HG03378 (cell line): ENCODE measurements around the gene PEPD.

Source experiments
- ATAC-seq: cut with Tn5 transposase; IDR thresholded peaks from one replicate; pipeline ENCODE4 v1.9.1; 2021; ENCODE audit warnings: mild to moderate bottlenecking, moderate library complexity; ENCODE audit not compliant: unreplicated experiment

PEPD gene

DNA sequence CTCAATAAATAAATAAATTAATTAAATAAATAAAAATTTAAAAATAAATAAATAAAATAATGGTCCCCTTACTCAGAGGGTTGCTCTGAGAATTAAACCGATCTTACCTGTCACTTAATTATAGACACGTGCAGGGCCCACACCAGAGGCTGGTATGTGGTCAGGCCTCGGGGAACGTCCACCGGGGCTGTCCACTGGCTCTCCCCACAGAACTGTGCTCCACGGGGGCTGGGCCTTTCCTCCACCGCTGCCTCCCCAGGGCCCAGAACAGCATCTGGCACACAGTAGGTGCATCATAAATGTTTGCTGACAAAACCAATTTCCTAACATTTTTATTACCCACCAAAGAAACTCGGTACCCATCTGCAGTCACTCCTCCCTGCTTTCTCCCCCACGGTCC, 78.9 kb downstream of the PEPD start:
- ATAC-seq = no peak

DNA sequence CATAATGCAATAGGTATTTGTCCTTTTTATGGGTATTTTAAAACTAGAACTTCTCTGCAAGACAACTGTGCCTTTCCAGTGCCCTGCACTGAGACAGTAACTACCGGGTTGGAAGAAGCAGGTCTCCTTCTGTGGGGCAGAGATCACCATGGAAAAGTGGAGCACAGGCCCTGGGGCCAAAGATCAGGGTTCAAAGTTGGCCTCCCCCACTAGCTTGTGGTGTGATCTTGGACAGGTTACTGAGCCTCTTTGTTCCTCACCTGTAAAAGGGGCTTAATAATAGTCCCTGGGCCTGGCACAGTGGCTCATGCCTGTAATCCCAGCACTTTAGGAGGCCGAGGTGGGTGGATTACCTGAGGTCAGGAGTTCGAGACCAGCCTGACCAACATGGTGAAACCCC, 79.8 kb downstream of the PEPD start:
- ATAC-seq = no peak

GRCh38 chr19:33441277-33441699, 80.3 kb downstream of the PEPD start:
- no peak for ATAC-seq

GRCh38 chr19:33440682-33441081, 80.9 kb downstream of the PEPD start:
- ATAC-seq = no peak

GRCh38 chr19:33440241-33440640, 81.3 kb downstream of the PEPD start:
- no peak for ATAC-seq

DNA sequence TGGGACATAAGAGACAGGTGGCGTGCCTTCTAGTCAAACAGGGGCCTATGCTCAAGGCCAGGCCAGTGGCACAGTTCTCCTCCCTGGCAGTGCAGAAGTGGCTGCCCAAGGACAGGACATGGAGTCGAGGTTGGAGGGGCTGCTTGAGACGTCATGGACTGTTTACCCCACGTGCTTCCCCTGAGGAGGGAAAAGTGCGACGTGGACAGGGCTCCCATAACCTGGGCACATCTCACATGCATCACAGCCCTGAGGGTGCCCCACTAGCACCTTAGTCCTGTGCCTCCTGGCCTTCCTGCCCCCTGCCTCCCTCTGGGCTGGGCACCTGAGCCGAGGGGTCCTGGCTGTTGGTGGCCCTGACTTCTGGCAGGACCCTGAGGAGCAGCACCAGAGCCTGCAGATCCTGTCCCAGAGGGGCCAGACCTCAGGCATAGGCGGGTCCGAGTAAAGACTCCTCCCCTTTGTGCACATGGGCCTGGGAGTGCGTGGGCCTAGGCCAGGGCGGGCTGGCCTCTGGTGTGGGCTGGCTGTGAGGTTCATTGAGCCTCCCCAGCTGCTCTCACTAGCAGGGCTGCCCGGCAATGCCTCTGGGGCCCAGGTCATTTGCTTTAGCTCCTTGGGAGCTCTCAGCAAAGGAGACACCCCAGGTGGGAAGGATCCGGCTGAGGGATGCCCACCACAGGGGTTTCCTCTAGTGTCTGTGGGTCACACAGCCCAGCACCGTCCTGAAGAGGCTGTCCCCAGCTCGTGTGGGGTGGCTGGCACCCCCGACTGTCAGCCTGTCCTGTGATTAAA, 82.4 kb downstream of the PEPD start:
- no peak for ATAC-seq

GRCh38 chr19:33437821-33438671, 83.5 kb downstream of the PEPD start:
- no peak for ATAC-seq

GRCh38 chr19:33437393-33437820, 84.2 kb downstream of the PEPD start:
- no peak for ATAC-seq

DNA sequence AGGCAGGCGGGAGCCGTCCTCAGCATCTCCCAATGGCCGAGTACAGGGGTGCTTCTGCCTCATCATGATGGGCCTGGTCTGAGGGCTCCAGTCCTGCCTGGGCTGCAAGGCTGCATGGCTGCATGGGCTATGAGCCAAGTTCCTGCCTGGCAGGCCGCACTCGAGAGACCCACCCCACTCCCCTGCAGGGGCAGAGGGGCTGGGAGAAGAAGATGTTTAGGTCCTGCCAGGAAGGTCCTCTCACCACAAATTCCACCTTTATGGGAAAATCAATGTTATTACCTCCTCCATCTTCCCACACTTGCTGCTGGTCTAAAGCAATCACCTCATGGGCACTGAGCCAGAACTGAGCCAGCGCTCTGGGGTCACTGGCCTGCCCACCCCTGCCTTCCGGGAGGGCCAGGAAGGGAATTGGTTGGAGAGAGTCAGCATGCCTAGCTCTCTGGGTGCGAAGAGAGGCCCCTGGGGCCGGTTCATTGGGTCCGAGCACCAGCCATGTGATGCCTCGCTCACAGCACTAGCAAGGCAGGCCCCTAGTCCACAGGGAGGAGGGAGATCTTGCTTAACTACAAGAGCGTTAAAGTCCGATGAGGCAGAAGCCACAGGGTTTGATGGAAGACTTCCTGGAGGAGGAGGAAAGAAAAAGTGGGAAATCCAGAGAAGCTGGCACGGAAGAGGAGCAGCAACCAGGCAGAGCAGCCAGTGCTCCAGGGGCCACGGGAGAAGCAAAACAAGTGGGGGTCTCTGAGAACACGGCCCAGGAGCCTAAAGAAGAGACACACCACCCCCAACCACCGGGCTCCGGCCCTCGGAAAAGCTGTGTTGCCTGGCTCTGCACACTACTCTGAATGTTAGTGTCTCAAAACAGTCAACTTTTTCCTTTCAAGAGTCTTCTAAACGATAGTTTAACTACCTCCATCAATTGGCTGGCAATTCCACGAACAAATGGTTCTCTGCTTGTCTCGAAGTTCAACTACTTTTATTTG, 84.9 kb downstream of the PEPD start:
- ATAC-seq = no peak

- no peak for ATAC-seq
These were observed 85.8 kb downstream of the PEPD start for GRCh38 chr19:33435706-33436359.

DNA sequence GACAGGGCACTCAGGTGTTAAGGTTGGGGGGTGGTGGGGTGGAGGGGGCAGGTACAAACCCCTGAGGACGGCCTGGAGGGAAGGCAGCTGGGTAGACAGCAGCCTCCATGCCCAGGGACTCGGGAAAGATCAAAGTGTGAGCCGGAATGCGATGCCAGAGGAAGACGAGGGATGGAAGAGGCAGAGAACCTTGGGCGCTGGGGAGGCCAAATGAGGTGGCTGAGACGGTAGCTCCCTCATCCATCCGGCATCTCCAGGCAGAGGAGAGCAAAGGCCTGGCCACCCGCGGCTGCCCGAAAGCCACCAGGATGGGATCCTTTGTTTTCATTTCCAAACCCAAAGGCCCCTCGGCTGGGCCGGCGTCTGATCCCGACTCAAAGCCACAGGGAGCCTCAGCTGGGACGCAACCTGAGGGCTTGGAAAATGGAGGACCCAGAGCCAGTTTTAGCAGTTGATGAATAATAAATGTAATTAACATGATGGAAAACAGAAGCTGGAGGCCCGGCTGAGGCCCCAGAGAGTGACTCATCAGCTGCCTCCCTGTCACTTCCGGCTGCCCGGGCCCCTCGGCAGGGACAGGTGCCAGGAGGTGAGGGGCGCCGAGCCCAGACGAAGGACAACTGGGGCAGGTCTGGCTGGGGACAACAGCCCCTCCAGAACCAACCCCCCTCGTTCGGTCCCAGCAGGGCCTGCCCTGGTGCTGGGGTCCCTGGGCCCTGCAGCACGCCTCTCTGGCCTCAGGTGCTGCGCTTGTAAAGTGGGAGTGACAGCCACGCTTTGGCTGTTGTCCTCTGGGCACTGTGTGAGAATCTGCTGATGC, 86.5 kb downstream of the PEPD start:
- no peak for ATAC-seq

DNA sequence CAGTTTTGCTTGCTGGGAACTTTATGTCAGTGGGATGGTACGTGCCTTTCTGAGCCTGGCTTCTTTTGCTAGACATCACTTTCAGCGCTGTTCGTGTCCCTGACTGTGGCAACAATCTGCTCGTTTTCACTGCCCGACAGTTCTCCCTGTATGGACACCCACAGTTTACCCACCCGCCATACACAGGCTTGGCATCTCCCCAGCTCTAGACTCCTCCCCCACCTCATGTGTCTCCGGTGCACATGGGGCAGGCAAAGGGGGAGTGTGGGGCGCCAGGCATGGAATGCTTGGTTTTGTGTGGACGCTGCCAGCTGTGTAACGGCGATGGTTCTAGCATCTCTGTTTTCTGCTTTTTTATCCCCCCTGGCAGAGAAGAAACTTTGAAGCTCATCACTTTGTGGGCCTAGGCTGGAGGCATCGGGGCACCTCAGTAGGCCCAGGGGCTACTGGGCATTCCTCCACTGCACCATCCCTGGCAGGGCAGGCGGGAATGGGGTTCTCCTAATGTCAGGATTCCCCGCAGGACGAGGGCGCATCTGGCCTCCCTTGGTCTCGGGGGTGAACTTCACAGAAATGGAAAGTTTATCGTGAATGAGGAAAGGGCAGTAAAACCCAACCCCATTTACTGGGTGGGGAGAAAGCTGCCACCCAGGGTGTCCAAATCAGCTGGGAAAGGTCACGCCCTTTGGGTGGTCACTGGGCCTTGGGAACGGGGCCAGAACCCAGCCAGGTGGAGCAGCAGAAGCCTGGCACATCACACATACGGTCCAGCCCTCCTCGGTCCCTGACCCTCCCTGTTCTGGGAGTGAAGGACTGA, 87.3 kb downstream of the PEPD start:
- no peak for ATAC-seq

DNA sequence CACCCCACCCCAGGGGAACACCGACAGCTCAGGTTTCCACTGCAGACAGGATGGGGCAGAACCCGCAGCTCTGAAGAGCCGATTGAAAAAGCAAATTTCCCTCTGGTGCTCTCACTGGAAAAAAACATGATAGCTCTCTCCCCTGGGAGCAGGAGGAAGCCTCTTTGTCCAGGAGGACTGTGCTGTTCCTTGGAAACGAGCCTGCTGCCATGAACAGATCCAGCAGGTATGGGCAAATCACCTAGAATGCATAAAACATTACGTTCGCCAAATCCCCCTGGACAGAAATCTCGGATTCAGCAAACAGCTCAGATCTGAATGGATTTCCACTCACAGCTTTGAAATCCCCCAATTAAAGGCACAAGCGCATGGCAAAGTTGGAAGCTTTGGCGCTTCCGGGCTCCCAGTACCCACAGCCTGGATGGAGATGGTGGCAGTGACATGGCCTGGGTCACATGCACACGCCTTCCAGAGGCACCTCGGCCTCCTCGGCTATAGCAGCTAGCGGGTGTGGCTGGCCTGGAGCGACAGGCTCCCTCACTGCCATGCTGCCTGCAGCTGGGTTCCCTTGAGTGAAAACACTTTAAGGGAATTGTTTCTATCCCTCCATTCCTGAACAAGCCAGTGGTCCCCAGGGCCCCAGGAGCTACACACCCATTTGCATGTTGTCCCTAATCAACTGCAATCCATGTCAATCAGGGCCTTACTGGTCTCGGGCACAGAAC, 89.0 kb downstream of the PEPD start:
- no peak for ATAC-seq

DNA sequence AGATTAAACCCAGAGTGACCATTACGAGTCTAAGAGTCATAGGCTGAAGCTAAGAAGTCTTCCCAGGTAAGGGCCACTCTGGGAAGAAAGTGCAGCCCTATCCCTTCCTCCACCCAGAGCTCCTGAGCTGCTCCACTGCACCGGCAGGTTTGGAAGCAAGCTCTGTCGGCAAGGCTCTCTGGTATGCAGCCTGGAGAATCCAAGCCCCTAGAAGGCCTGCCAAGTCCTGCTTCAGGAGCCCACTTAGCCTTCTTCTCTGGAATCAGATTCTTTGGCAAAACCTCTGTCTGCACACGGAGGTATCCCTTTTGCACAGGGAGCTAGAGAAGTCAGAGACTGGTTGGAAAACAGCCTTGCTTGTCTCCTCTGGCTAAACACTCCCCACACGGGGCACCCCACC, 89.6 kb downstream of the PEPD start:
- no peak for ATAC-seq

DNA sequence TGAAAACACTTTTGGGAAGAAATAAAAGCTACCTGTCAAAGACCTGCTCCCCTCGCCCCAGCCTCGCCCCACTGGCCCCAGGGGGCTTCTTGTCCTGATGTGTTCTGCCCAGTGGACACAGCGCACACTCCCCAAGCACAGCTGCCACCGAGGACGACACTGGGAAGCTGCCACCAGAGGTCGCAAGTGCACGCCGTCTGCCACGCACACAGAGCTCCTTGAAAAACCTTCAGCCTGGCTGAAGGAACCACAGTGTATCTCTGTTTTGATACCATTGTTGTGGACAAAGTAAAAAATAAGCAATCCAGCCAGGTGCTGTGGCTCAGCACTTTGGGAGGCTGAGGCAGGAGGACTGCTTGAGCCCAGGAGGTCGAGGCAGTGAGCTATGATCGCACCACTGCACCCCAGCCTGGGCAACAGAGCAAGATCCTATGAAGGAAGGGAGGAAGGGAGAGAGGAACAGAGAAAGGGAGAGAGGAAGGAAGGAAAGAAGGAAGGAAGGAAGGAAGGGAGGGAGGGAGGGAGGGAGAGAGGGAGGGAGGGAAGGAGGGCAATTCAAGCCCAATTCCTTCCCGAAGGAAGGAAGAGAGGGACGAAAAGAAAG, 90.8 kb downstream of the PEPD start:
- ATAC-seq = no peak

GRCh38 chr19:33429891-33430673, 91.5 kb downstream of the PEPD start:
- no peak for ATAC-seq

DNA sequence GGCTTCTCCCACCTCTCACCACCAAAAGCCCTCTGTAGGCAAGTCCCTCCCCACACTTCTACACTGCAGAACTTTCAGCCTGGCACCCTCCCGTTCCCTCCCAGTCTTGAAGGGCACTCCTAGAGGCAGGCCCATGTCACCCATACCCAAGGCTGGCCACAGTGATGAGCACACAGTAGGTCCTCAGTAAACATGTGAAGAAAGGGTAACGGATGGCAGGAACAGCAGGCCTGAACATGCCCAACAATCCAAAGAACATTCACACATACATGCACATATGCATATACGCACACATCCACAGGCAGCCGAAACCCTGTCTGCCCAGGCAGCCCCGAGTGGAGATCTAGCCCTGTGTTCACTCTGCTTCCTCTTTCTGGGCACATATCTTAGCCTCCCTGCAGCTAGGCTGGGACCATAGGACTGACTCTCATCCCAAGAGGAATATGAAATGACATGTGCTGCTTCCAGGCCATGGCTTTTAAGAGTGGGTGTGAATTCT, 92.9 kb downstream of the PEPD start:
- no peak for ATAC-seq
